ENCODE results near the gene SLC22A12.

SLC22A12 gene

GRCh38 chr11:64642418-64642735 lies 51.4 kb downstream of the SLC22A12 start:
- CTCF ChIA-PET: no interaction called here
- no peak for DNase-seq (ENCODE audit: extremely low spot score)

GRCh38 chr11:64642871-64643255 lies 51.8 kb downstream of the SLC22A12 start:
- POLR2A ChIA-PET: no interaction called here
- no peak for TF ChIP-seq CTCF (IDR thresholded peaks at IDR 0.05; ENCODE audit: control extremely low read depth, extremely low read depth, low read depth, missing control alignments)
- CTCF ChIA-PET: no interaction called here
- no peak for DNase-seq (ENCODE audit: extremely low spot score)

More at GRCh38 chr11:64642418-64642735, 51.4 kb downstream of the SLC22A12 start:
- no peak for TF ChIP-seq CTCF (IDR thresholded peaks at IDR 0.05; ENCODE audit: control extremely low read depth, extremely low read depth, low read depth, missing control alignments)
- POLR2A ChIA-PET: no interaction called here

- no peak for DNase-seq (ENCODE audit: extremely low spot score)
- TF ChIP-seq CTCF (IDR thresholded peaks at IDR 0.05; ENCODE audit: control extremely low read depth, extremely low read depth, low read depth, missing control alignments): no peak
- POLR2A ChIA-PET: no interaction called here
- CTCF ChIA-PET: no interaction called here
Observed at GRCh38 chr11:64643256-64643881, 52.3 kb downstream of the SLC22A12 start.

- TF ChIP-seq CTCF (IDR thresholded peaks at IDR 0.05; ENCODE audit: control extremely low read depth, extremely low read depth, low read depth, missing control alignments): no peak
- no peak for DNase-seq (ENCODE audit: extremely low spot score)
- ChIA-PET POLR2A (no interaction called here), CTCF (interaction anchor here (1.0 kb wide), 1 partner anchor 9 kb away, joined by 5 read pairs; no protein-coding TSS in a partner anchor)
Observed at GRCh38 chr11:64643920-64644646, 53.1 kb downstream of the SLC22A12 start.

GRCh38 chr11:64644647-64645275 lies 53.7 kb downstream of the SLC22A12 start:
- POLR2A ChIA-PET: no interaction called here
- peak; percentile 51 for DNase-seq (ENCODE audit: extremely low spot score)
- CTCF ChIA-PET: interaction anchor here (1.0 kb wide), 1 partner anchor 8 kb away, joined by 5 read pairs; no protein-coding TSS in a partner anchor
- TF ChIP-seq CTCF (IDR thresholded peaks at IDR 0.05; ENCODE audit: control extremely low read depth, extremely low read depth, low read depth, missing control alignments): no peak

- CTCF ChIA-PET: interaction anchor here (1.2 to 2.8 kb wide), 2 partner anchors 41 to 198 kb away, joined by 6 to 14 read pairs; no protein-coding TSS in a partner anchor
- no peak for TF ChIP-seq CTCF (IDR thresholded peaks at IDR 0.05; ENCODE audit: control extremely low read depth, extremely low read depth, low read depth, missing control alignments)
- POLR2A ChIA-PET: no interaction called here
- no peak for DNase-seq (ENCODE audit: extremely low spot score)
Observed at GRCh38 chr11:64647019-64647779, 56.2 kb downstream of the SLC22A12 start.
